MG63 (cell line): ENCODE measurements around the gene CAPN12. TPM values are rescaled to one million over a fixed set of nuclear protein-coding genes. Genes with fewer than 3 reads are reported as not detected.
A peak's percentile ranks its signal among the peaks of the same experiment; 100 is the strongest.

Experiments used
- DNase-seq: peaks from one replicate; pipeline ENCODE4 v3.0.0-alpha.2; 2020
- H3K27me3 ChIP-seq: fragments of 250-450 bp; sonication (Bioruptor Pico); 2 replicates; pipeline ENCODE4 v1.5.1; 2020; ENCODE audit warnings: mild to moderate bottlenecking, moderate library complexity
- H3K36me3 ChIP-seq: fragments of 250-450 bp; sonication (Bioruptor Pico); 2 replicates; pipeline ENCODE4 v1.5.1; 2020; ENCODE audit warnings: mild to moderate bottlenecking, moderate library complexity
- H3K4me3 ChIP-seq: fragments of 250-450 bp; sonication (Bioruptor Pico); 2 replicates; pipeline ENCODE4 v1.5.1; 2020; ENCODE audit warnings: mild to moderate bottlenecking, moderate library complexity
- H3K9me3 ChIP-seq: fragments of 250-450 bp; sonication (Bioruptor Pico); 2 replicates; pipeline ENCODE4 v1.5.1; 2020; ENCODE audit warnings: mild to moderate bottlenecking, moderate library complexity
- total RNA-seq: library from RNA; depleted of rRNA; stranded (reverse); fragments of >200 nt; shearing (Covaris generic); gene quantifications from 2 replicates; pipeline ENCODE4 v1.2.3, GENCODE V29; 2014; ENCODE audit warnings: low replicate concordance; rRNA removed

The CAPN12 gene
- total RNA-seq, 1 experiment from 2014 or later = not detected

DNA sequence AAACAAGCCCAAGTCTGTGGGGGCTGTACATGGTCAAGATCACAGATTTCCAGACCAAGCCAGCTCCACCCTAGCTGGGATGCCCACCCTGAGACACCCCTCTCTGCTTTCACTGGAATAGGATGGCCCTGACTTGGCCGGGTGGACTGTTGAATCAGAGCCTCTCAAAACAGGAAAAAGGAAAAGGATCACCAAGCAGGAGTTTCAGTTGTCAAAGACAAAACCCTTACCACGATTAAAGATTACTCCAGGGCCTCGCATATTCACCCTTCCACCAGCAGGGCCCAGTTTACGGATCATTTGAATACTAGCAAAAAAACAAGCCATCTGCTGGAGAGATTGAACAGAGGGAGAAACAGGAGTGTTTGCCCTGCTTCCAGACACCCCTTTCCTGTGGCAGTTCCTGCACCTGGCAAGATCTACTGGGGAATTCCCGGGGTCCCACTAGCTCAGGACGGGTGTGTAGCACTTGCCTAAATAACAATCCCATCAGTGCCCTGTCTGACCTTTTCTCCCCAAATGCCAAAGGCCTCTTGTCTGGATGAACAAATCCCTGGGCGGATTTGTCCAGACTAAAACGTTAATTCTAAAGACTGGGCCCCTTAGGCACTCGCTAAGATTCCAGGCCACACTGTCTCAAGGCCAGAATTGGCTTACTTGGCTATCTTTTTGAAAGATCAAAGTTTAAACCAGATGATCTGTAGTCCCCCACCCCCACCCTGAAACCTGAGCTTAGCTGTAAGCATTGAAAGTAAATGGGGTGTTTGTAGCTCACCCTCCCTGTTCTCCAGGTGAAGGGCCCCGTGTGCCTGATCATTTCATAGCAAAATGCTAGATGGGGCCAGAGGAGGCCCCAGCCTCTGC, 58.4 kb downstream of the CAPN12 start:
- DNase-seq = peak; percentile 48
- peaks cover 71% of the 10 kb centered on the region for H3K36me3 ChIP-seq
- no peak overlapping the region for H3K4me3 ChIP-seq
- H3K9me3 ChIP-seq = no peaks in the 10 kb centered on the region
- H3K27me3 ChIP-seq = no peaks in the 10 kb centered on the region

DNA sequence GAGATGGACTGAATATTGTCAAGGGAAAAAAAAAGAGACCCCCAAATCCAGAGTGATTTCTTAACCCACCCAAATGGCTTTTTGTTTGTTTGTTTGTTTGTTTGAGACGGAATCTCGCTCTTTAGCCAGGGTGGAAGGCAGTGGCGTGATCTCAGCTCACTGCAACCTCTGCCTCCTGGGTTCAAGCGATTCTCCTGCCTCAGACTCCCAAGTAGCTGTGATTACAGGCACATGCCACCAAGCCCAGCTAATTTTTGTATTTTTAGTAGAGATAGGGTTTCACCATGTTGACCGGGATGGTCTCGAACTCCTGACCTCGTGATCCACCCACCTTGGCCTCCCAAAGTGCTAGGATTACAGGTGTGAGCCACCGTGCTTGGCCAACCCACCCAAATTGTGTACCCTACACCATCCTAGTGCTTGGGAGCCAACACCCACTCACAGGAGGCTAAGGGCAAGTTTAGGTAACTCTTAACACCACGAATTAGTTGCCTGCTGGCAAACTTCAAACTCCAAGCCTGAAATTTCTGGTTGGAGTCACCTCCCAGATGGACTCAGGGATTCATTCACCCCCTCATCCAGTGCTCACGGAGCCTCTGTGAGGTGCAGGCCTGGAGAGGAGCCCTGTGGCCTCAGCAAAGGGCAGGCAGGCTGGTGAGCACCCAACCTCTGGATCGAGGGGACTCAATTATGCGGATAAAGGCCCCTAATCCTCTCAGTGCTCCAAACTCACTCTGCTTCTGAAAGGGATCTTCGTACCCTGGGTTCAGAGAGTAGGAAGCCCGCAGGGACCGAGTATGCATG, 59.2 kb downstream of the CAPN12 start:
- peak overlapping the region; percentile 13 for H3K4me3 ChIP-seq
- H3K9me3 ChIP-seq = no peaks in the 10 kb centered on the region
- peaks cover 70% of the 10 kb centered on the region for H3K36me3 ChIP-seq
- H3K27me3 ChIP-seq = no peaks in the 10 kb centered on the region
- no peak for DNase-seq

GRCh38 chr19:38684078-38684861, 60.0 kb downstream of the CAPN12 start:
- H3K36me3 ChIP-seq = peaks cover 71% of the 10 kb centered on the region
- no peaks in the 10 kb centered on the region for H3K27me3 ChIP-seq
- peak; percentile 99 for DNase-seq
- H3K4me3 ChIP-seq = peak overlapping the region; percentile 13
- no peaks in the 10 kb centered on the region for H3K9me3 ChIP-seq

DNA sequence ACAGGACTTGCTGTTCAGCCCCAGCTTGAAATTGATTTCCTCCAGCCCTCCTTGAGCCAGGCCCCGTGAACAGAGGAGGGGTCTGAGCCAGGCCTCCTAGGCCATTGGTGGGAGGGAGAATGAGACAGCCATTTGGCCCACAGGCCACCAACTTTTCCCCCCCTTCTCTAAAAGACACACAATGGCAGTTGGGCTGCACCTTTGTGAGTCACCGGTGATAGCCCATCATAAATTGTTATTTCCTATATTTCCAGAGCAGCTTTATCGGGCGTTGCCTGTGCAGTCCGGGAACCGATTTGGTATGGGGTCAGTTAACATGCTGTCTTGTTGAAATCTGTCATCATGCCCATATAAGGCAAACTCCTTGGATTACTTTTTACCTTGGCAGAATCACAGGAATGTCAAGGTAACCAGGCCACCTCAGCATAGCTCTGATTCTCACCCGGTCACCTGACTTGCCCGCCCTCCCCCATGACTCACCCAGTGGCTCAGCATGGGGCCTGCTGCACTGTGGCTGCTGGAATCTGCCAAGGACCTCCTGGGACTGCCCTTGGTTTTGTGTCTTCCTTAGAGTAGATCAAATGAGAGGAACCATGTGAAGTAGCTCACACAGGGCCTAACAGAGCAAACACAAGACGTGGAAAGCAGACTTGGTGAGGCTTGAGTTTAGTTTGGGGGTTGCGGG, 60.7 kb downstream of the CAPN12 start:
- H3K36me3 ChIP-seq = peaks cover 71% of the 10 kb centered on the region
- 0 out of 2 replicates have a peak overlapping the region, but pooled peaks have one; percentile 5 for H3K4me3 ChIP-seq
- no peaks in the 10 kb centered on the region for H3K27me3 ChIP-seq
- no peaks in the 10 kb centered on the region for H3K9me3 ChIP-seq
- DNase-seq = peak; percentile 98

DNA sequence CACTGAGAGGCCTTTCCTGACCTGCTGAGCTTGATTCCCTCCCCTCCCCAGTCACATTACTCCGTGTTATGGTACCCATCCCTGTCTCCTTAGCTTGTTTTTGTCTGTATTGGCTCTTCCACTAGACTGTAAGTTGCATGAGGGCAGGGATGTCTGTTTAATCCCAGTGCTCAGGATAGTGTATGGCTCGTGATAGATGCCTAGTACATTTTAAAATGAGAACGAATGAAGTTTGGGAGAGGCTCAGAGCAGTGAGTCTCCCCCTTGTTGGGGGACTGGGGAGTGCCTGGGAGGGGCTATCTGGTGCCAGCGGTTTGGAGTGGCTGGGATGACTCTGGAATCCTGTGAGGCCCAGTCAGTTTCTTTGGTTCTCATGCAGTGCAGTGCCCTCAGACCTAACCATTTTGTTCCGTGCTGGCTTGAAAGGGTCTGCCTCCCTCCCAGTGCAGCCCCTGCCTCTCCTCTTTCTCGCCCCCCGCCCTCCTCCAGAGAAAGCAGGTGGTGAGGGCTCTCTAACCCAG, 61.3 kb downstream of the CAPN12 start:
- peaks cover 76% of the 10 kb centered on the region for H3K36me3 ChIP-seq
- H3K27me3 ChIP-seq = no peaks in the 10 kb centered on the region
- no peak for DNase-seq
- no peak overlapping the region for H3K4me3 ChIP-seq
- H3K9me3 ChIP-seq = no peaks in the 10 kb centered on the region

GRCh38 chr19:38682195-38682867, 61.9 kb downstream of the CAPN12 start:
- H3K4me3 ChIP-seq = no peak overlapping the region
- peaks cover 76% of the 10 kb centered on the region for H3K36me3 ChIP-seq
- DNase-seq = no peak
- no peaks in the 10 kb centered on the region for H3K27me3 ChIP-seq
- H3K9me3 ChIP-seq = no peaks in the 10 kb centered on the region

Other genes with a start within 250 kb of the CAPN12 start
- 0.30 TPM in 1 of 2 replicates, not detected in the other for gene MAP4K1, start 126.5 kb downstream of the CAPN12 start, total RNA-seq
- gene EIF3K, start 125.3 kb downstream of the CAPN12 start, total RNA-seq = 252 and 669 TPM in 2 replicates
- gene ACTN4, start 96.8 kb downstream of the CAPN12 start, total RNA-seq = 476 and 621 TPM in 2 replicates
- gene LGALS7, start 29.0 kb upstream of the CAPN12 start, total RNA-seq = not detected in 2 replicates
- gene LGALS7B, start 44.7 kb upstream of the CAPN12 start, total RNA-seq = not detected in 2 replicates
- gene LGALS4, start 68.5 kb upstream of the CAPN12 start, total RNA-seq = not detected in 2 replicates
- gene ECH1, start 87.3 kb upstream of the CAPN12 start, total RNA-seq = 76.7 and 102 TPM in 2 replicates
- 385 and 511 TPM in 2 replicates for gene HNRNPL, start 105.5 kb upstream of the CAPN12 start, total RNA-seq
- gene RINL, start 133.8 kb upstream of the CAPN12 start, total RNA-seq = 6.9 and 8.2 TPM in 2 replicates
- gene SIRT2, start 155.1 kb upstream of the CAPN12 start, total RNA-seq = 45.3 and 72.9 TPM in 2 replicates
- 18.7 and 49.6 TPM in 2 replicates for gene NFKBIB, start 155.5 kb upstream of the CAPN12 start, total RNA-seq
- not detected in 2 replicates for gene CCER2, start 167.7 kb upstream of the CAPN12 start, total RNA-seq
- 18.4 and 20.8 TPM in 2 replicates for gene SARS2, start 186.3 kb upstream of the CAPN12 start, total RNA-seq
- gene MRPS12, start 186.5 kb upstream of the CAPN12 start, total RNA-seq = 82.3 and 150 TPM in 2 replicates
- gene FBXO17, start 231.3 kb upstream of the CAPN12 start, total RNA-seq = 53.1 and 67.1 TPM in 2 replicates